ENCODE results near the gene ADIPOR2.

Gene ADIPOR2

GRCh38 chr12:1821805-1822204, 130.9 kb downstream of the ADIPOR2 start:
- no peak for DNase-seq (ENCODE audit: low read depth)
- TF ChIP-seq, protein P1, sequence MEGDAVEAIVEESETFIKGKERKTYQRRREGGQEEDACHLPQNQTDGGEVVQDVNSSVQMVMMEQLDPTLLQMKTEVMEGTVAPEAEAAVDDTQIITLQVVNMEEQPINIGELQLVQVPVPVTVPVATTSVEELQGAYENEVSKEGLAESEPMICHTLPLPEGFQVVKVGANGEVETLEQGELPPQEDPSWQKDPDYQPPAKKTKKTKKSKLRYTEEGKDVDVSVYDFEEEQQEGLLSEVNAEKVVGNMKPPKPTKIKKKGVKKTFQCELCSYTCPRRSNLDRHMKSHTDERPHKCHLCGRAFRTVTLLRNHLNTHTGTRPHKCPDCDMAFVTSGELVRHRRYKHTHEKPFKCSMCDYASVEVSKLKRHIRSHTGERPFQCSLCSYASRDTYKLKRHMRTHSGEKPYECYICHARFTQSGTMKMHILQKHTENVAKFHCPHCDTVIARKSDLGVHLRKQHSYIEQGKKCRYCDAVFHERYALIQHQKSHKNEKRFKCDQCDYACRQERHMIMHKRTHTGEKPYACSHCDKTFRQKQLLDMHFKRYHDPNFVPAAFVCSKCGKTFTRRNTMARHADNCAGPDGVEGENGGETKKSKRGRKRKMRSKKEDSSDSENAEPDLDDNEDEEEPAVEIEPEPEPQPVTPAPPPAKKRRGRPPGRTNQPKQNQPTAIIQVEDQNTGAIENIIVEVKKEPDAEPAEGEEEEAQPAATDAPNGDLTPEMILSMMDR (IDR thresholded peaks at IDR 0.05; ENCODE audit: low read depth, low read length): no peak
- TF ChIP-seq MYC (IDR thresholded peaks at IDR 0.05; ENCODE audit: low read depth, low read length) (no peak), POLR2A (IDR thresholded peaks at IDR 0.05; ENCODE audit: extremely low read depth, insufficient read length) (no peak)
- TF ChIP-seq, protein P2, sequence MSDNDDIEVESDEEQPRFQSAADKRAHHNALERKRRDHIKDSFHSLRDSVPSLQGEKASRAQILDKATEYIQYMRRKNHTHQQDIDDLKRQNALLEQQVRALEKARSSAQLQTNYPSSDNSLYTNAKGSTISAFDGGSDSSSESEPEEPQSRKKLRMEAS (IDR thresholded peaks at IDR 0.05; ENCODE audit: low read depth, low read length): no peak
- no peak overlapping the region for H3K4me3 ChIP-seq (ENCODE audit: low read depth, low read length)

DNA sequence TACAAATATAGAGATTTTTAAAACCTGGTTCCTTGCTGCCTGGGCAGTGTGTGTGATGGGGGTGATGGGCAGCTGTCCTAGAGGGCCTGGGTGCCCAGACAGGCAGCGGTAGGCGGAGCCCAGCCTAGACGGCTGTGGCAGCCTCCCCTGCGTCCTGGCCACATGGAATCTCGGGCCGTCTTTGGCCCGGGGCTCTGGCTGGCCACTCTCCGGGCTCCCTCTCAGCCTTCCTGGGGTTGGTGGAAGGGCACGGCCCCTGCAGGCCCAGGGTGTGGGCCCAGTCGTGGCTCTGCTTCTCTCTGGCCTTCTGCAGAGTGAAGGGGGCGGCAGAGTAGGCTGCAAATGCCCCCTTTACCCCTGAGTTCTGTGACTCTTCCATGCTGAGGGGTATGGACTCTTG, 131.8 kb downstream of the ADIPOR2 start:
- no peak overlapping the region for H3K4me3 ChIP-seq (ENCODE audit: low read depth, low read length)
- DNase-seq (ENCODE audit: low read depth): no peak
- no peak for TF ChIP-seq POLR2A (IDR thresholded peaks at IDR 0.05; ENCODE audit: extremely low read depth, insufficient read length)
- TF ChIP-seq, protein P1 (IDR thresholded peaks at IDR 0.05; ENCODE audit: low read depth, low read length): no peak
- TF ChIP-seq, protein P2 (IDR thresholded peaks at IDR 0.05; ENCODE audit: low read depth, low read length): no peak
- TF ChIP-seq MYC (IDR thresholded peaks at IDR 0.05; ENCODE audit: low read depth, low read length): no peak

DNA sequence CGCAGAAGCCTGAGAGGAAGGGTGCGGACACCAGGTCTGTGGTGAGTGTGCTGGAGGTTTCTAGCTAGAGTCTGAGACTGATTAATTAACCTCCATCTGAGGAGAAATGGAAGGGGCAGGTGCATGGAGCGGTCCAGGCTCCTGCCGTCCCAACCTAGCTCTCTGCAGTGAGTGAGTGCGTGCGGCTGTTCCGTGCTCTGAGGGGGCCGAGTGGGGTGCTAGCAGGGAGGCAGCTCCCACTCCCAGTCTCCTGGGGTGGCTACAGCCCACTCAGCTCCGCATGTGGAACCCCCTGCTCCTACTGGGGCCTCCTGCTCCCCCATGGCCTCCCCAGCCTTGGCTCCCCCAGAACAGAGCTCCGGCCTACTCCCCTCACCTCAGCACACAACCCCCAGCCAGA, 132.4 kb downstream of the ADIPOR2 start:
- no peak overlapping the region for H3K4me3 ChIP-seq (ENCODE audit: low read depth, low read length)
- TF ChIP-seq MYC (IDR thresholded peaks at IDR 0.05; ENCODE audit: low read depth, low read length) (no peak), POLR2A (IDR thresholded peaks at IDR 0.05; ENCODE audit: extremely low read depth, insufficient read length) (no peak)
- TF ChIP-seq, protein P2 (IDR thresholded peaks at IDR 0.05; ENCODE audit: low read depth, low read length): no peak
- TF ChIP-seq, protein P1 (IDR thresholded peaks at IDR 0.05; ENCODE audit: low read depth, low read length): no peak
- no peak for DNase-seq (ENCODE audit: low read depth)

DNA sequence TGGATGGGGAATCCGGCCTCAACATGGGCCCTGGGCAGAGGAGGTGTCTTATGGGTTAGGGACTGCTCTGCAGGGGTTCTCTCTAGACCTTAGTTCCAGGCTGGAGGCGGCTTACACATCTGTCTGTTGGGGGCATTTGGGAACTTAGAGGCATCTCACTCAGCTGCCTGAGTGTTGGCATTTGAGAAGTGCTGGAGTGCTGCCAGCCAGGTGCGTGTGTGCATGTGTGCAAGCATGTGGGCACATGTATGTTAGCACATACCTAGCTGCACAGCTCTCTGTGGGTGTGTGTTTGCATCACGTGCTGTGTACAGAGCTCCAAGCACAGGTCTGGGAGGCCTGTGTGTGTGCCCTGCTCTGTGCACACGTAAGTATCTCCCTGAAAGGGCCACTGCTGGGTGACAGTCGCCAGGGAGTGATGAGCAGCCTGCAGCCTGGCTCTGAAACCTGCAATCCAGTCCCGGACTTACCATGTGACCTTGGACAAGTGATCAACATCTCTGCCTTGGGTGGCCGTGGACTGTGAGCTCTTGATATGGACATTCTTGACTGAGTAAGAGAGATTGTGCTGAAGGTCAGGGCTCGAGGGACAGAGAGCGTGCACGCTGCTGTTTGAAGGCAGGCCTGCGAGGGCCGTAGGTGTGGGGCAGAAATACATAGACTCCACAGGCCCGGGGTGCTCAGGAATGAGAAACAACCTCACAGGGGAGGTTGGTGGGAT, 134.7 kb downstream of the ADIPOR2 start:
- no peak for TF ChIP-seq POLR2A (IDR thresholded peaks at IDR 0.05; ENCODE audit: extremely low read depth, insufficient read length)
- TF ChIP-seq MYC (IDR thresholded peaks at IDR 0.05; ENCODE audit: low read depth, low read length): no peak
- TF ChIP-seq, protein P1 (IDR thresholded peaks at IDR 0.05; ENCODE audit: low read depth, low read length): no peak
- TF ChIP-seq, protein P2 (IDR thresholded peaks at IDR 0.05; ENCODE audit: low read depth, low read length): no peak
- no peak overlapping the region for H3K4me3 ChIP-seq (ENCODE audit: low read depth, low read length)
- no peak for DNase-seq (ENCODE audit: low read depth)

- H3K4me3 ChIP-seq (ENCODE audit: low read depth, low read length): no peak overlapping the region
- TF ChIP-seq, protein P1 (IDR thresholded peaks at IDR 0.05; ENCODE audit: low read depth, low read length): no peak
- TF ChIP-seq, protein P2 (IDR thresholded peaks at IDR 0.05; ENCODE audit: low read depth, low read length): no peak
- TF ChIP-seq MYC (IDR thresholded peaks at IDR 0.05; ENCODE audit: low read depth, low read length) (no peak), POLR2A (IDR thresholded peaks at IDR 0.05; ENCODE audit: extremely low read depth, insufficient read length) (no peak)
- DNase-seq (ENCODE audit: low read depth): no peak
These were observed 135.5 kb downstream of the ADIPOR2 start for GRCh38 chr12:1826401-1826800.
